HK-2 (cell line): ENCODE data around the gene ZNF776.
A peak's percentile ranks its signal among the peaks of the same experiment; 100 is the strongest.
"Not testable (repeated sequence)": the region's sequence is repeated elsewhere in the genome, so short reads cannot be mapped to it uniquely, and the experiment has no call there.

ENCODE experiments used
- DNase-seq: peaks from one replicate; pipeline ENCODE4 v3.0.0-alpha.2; 2018; ENCODE audit not compliant: unreplicated experiment

ZNF776 gene

DNA sequence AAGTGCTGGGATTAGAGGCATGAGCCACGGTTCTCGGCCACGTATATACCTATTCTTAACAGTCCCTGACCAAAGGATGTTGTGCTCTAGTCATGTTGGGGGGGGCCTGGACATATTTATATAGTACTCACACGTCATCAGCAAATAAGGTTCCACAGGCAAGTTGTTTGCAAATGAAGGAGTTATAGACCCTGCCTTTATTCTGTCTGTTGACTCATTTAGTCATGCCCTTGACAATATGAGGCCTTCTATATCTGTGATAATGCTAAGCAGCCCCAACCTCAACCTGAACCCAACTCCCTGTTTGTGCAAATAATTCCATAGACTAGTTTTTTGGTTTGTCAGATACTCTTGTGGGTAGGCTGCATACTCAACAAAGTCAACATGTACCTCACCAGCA is 31.7 kb downstream of the ZNF776 start:
- no peak for DNase-seq

DNA sequence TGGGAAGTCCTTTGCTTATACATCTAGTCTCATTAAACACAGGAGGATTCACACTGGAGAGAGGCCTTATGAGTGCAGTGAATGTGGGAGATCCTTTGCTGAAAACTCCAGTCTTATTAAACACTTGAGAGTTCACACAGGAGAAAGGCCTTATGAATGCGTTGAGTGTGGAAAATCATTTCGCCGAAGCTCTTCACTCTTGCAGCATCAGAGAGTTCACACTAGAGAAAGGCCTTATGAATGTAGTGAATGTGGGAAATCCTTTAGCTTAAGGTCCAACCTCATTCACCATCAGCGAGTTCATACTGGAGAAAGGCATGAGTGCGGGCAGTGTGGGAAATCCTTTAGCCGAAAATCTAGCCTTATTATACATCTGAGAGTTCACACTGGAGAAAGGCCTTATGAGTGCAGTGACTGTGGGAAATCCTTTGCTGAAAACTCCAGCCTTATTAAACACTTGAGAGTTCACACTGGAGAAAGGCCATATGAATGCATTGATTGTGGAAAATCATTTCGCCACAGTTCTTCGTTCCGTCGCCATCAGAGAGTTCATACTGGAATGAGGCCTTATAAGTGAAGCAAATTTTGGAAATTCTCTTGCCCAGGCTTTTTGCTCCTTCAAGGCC is 32.7 kb downstream of the ZNF776 start:
- DNase-seq, result no peak

DNA sequence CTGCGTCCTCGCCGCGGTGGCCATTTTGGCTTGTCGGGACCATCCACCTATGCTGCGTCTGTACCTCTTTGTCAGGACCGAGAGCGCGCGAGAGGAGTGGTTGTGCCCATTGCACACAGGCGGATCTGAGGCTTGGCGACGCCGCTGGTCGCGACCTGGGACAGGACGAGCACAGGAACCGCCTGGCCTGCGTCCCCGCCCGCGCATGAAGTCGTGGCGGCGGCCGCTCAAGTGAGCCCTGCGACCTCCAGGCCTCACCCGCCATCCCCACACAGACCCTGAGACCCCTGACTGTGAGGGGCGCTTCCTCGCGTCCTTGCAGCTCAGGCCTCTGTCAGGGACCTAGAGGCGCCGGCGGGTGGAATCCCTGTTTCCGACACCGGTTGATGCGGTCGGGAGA is 39.7 kb downstream of the ZNF776 start:
- DNase-seq, result no peak

DNA sequence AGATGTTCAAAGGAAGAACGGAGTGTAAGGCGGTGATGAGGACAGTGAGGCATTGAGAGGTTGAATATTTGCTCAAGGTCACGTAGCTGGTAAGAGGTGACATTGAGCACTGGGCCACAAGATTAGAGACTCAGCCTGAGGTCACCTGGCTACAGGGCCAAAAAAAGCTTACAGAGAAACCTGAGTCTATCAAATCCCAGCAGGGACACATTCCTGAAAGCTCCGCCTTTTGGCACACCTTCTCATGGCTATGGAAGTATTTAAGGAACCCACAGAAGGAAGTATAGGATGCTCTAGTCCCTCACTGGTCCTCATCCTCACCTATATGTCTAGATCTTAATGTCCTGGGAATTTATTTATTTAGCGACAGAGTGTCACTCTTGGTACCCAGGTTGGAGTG is 40.3 kb downstream of the ZNF776 start:
- no peak for DNase-seq

DNA sequence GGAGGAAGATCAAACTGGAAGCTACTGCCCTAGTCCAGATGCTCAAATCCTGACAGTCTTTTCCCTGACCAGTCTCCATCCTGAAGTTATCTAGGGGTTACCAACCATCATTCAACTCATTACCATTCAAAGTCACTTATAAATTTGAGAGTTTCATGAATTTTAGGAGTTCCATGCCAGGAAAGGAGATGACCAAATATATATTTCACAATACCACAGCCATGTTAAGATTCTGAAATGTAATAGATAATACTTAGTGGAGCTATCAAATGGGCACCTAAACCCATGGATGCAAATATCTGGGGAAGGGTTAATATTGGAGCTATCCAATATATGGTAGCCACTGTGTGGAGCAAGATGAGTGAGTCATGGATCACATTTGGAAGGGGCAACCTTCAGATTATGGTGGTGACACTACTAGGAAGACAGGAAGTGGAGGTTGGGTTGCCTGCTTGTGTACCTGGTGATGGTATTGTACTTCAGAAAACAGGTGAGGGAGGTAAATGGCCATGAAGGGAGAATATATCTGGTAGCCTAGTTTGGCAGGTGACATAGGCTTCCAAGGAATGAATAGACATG is 41.6 kb downstream of the ZNF776 start:
- DNase-seq, result no peak

DNA sequence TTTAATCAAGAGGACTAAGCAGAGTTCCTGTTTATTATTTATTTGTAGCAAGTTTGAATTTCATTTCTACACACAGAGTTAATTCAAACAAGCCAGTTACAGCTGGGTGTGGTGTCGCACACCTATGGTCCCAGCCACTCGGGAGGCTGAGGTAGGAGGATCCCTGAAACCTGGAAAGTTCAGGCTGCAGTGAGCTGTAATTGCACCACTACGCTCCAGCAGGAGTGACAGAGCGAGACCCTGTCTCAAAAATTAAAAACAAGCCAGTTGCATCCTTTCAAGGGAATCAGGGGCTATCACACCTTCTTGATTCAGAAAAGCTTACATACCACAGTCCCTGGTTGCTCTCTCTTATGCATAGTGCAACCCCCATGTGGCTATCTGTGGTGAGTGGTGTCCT is 42.7 kb downstream of the ZNF776 start:
- DNase-seq, result no peak

DNA sequence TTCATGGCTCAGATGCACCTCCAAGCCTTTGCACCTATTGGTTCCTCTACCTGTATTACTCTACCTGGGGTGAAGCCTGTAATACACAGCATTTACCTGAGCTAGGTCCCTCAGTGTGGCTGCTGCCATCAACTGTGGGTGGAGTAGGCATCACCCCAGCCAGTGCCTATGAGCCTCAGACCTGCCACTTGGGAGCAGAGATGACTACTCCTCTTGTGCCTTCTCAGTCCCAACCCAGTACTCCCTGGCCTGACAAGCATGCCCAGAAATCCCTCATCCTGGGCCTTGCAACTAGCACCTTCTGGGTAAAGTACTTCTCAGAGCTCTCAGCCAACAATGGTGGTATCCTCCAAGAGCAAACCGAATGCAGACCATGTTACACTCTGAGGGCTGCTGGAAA is 50.0 kb downstream of the ZNF776 start:
- DNase-seq, result not testable (repeated sequence)

DNA sequence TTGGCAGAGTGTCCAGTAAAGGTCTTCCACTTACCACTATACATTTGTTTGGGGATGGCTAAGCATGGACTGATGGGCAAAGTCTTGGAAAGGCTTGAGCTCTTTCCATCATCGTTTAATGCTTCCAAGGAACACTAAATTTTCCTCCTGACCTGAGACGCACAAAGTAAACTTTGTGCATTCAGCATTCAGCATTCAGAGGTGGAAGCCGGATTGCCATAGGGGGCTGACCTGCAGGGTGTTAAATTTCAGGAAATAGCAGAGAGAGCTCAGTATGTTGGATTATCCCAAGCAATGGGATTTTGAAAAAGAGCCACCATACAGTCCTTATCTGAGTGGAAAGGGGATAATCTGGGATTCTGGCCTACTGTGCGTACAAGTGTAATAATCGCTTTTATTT is 54.1 kb downstream of the ZNF776 start:
- DNase-seq, result no peak

DNA sequence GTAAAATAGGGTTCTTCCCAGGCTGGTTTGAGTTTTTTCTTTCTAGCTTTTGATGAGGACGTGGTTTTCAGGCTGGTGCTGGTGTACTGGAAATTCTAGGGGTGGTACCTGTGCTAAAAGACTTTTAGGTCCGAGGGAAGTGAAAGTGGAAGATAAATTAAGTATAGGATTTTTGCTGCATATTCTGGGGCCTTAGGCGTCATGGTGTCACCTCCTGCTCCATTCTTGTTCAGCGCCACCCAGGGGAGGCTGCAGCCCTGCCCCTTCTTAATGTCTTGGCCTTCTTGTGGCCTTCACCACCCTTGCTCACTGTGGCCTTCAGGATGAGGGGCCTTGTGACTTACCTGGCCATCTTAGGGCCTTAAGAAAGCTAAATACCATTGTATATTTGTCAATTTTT is 55.7 kb downstream of the ZNF776 start:
- no peak for DNase-seq

DNA sequence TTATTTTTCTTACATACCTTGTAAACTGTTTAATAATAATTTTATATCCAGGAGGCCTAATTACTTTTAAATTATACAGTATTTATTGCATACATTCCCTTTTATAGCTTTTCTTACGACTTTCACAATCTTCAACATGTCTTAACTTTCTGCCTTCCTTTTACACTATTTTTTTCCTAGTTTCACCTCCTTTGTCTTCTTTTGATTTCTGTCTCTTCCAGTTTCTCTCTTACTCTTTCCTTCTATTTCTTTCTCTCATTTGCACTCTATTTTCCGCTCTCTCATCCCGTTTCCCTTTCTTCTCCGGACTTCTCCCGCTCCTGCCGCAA is 56.6 kb downstream of the ZNF776 start:
- no peak for DNase-seq

DNA sequence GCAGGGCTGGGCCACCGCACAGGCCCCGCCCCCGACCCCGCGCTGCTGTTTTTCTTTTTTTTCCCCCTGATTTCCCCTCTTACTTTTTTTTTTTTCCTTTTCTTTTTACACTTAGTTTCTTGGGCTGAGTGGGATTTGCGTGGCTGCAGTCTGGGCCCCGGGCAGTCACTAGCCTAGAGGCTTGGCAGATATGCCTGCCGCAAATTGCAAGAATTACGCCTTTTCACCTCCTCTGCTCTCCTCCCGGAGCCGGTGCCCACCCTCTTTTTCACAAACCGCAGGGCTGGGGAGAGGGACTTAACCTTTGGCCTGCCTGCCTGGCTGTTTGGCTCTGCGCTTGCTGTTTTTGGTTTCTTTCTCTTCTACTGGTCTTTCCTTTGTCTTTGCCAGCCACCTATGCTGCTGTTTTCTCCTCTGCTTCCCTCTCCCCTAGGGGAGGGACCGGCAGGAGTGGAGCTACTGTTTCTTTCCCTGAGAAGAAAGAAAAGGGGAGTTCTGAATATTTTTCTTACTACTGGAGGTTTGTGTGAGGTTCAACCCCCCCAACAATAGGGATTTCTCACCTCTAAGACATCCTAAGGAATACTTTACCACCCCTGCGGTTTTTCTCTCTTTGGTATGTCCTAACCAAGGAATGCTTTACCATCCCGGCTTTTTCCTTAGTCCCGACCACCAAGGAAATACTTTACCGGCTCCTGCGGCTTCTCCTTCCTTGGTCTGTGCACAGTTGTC is 57.1 kb downstream of the ZNF776 start:
- DNase-seq, result peak; percentile 79

DNA sequence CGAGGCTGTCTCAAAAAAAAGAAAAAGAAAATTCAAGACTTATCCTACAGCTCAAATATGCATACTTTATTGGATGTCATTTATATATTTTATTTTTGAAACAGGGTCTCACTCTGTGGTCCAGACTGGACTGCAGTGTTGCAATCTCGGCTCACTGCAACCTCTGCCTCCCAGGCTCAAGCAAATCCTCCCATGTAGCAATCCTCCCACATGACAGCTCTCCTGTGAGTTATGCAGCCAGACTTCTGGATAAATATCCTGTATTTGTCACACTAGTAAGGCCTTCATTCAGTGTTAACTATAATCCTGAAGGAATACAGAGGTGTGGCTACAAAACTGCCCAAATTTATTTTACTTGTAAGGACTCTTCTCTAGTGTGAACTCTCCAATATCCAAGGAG is 60.9 kb downstream of the ZNF776 start:
- DNase-seq, result no peak
